ENCODE results near the gene LRFN2.

Gene LRFN2

DNA sequence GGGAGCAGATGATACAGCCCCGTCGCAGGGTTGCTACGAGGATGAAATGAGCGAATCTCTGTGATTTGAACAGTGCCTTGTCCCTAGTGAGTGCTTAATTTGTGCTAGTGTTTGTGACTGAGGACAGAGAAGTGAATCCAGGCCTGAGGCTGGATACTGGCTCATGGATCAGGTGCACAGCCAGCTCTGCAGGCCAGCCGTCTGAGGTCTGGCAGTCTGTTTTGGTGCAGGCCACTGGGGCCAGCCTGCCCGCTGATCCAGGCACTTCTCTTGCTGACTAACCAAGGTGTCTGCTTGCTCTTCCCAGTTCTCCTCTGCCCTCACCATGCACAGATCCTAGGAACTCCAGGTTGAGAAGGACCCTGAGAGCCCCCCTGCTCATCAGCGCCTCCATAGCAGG lies 181.0 kb downstream of the LRFN2 start:
- ChIA-PET POLR2A (ENCODE audit: low non-redundant PET) (no interaction called here), CTCF (no interaction called here)
- H3K27ac ChIP-seq, result no peak overlapping the region
- TF ChIP-seq, protein P1, sequence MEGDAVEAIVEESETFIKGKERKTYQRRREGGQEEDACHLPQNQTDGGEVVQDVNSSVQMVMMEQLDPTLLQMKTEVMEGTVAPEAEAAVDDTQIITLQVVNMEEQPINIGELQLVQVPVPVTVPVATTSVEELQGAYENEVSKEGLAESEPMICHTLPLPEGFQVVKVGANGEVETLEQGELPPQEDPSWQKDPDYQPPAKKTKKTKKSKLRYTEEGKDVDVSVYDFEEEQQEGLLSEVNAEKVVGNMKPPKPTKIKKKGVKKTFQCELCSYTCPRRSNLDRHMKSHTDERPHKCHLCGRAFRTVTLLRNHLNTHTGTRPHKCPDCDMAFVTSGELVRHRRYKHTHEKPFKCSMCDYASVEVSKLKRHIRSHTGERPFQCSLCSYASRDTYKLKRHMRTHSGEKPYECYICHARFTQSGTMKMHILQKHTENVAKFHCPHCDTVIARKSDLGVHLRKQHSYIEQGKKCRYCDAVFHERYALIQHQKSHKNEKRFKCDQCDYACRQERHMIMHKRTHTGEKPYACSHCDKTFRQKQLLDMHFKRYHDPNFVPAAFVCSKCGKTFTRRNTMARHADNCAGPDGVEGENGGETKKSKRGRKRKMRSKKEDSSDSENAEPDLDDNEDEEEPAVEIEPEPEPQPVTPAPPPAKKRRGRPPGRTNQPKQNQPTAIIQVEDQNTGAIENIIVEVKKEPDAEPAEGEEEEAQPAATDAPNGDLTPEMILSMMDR (conservative IDR thresholded peaks at IDR 0.05; ENCODE audit: low read depth), result no peak
- DNase-seq (ENCODE audit: low spot score), result no peak

DNA sequence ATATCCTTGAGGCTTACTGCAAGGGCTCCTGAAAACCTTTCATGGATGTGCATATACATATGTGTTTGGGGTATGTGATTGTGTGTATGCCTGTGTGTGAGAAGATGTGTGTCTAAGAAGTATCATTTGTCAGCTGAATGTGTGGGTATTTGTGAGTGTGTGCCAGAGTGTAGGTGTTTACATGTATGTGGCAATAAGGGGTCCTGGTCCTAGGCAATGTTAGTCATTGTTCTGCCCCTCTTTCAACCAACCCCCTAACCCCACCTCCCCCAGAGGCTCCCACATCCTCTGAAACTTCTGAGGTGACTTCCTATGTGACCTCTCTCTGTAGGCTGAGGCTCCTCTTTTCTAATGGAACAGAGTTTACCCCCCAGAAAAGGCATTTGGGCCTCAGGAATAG lies 186.4 kb downstream of the LRFN2 start:
- H3K27ac ChIP-seq, result no peak overlapping the region
- DNase-seq (ENCODE audit: low spot score), result no peak
- CTCF ChIA-PET, result no interaction called here
- POLR2A ChIA-PET (ENCODE audit: low non-redundant PET), result no interaction called here
- TF ChIP-seq, protein P1 (conservative IDR thresholded peaks at IDR 0.05; ENCODE audit: low read depth), result no peak

DNA sequence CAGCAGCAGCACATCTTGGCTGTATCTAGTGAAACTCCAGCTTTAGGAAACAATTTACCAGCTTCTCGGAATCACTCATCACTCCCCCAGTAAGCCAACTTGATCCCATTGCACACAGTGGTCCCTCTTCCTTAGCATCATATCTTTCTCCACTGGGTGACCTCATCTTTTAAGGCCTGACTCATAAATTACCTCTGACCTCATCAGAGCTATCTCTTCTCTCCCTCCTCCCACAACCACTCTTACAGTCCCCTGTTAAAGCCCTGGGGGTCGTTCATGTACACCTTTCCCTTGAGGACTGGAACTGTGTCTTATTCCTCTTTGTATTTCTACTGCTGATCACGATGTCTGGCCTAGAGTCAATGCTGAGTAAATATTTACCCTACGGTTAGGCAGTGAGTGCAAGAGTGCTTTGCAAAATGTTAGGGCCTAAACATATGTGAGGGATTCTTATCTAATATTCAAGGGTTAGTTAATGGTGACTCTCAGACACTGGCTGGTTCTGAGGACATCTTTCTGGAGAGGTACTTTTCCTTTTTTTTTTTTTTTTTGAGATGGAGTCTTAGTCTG lies 187.2 kb downstream of the LRFN2 start:
- DNase-seq (ENCODE audit: low spot score), result no peak
- CTCF ChIA-PET, result no interaction called here
- POLR2A ChIA-PET (ENCODE audit: low non-redundant PET), result no interaction called here
- TF ChIP-seq, protein P1 (conservative IDR thresholded peaks at IDR 0.05; ENCODE audit: low read depth), result no peak
- H3K27ac ChIP-seq, result no peak overlapping the region

DNA sequence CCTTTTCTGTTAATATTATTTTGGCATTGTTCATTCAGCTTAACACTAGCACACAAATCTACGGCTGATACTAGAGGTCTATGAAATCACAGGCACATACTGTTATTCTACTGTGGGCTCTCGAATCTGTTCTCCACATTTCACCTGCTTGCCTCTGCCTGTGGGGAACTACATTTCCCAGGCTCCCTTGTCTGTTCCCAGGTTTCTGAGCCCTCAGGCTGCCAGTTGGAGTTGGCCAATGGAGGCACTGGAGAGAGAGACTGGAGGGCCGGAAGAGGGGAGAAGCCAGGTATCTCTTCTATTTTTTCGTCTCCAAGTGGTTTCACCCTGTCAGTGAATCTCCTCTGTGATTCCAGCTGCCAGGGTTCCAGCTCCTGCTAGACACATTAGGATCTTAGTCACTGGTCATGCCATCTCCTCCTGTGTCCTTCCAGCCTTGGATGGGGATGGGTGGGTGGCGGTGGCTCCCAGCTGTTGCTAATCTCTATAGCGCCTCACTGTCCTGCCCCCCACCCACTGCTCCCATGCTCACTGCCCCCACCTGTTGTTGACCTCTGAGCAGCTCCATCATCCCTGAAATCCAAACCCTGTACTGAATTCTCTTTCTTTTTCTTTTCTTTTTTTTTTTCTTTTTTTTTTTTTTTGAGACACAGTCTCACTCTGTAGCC lies 188.2 kb downstream of the LRFN2 start:
- CTCF ChIA-PET, result no interaction called here
- POLR2A ChIA-PET (ENCODE audit: low non-redundant PET), result no interaction called here
- DNase-seq (ENCODE audit: low spot score), result no peak
- TF ChIP-seq, protein P1 (conservative IDR thresholded peaks at IDR 0.05; ENCODE audit: low read depth), result no peak
- no peak overlapping the region for H3K27ac ChIP-seq

DNA sequence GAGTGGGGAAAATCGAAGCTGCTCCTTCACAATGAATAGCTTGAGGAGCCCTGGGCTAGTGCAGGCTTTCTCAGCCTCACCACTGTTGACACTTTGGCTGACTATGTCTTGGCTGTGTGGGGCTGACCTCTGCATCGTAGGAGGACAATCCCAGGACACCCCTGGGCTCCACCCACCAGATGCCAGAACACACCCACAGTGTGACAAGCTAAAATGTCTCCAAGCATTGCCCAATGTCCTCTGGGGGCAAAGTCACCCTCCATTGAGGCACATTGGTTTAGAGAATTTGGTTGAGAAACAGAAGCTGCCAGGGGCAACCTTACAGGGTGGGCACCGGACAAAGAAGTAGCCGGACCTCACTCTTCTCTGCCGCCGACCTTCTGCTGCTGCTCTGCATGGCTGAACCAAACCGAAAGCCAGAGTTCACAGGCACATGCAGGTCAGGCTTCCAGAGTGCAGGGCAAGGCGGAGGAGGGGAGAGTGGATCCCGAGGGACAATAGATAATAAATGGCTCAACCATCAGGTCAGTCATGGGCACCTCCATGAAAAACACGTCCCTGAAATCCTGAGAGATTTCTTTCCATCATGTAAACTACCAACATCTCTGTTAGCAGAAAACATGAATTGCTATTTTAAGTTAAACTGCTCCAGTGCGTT lies 189.0 kb downstream of the LRFN2 start:
- ChIA-PET CTCF (no interaction called here), POLR2A (ENCODE audit: low non-redundant PET) (no interaction called here)
- H3K27ac ChIP-seq, result no peak overlapping the region

DNA sequence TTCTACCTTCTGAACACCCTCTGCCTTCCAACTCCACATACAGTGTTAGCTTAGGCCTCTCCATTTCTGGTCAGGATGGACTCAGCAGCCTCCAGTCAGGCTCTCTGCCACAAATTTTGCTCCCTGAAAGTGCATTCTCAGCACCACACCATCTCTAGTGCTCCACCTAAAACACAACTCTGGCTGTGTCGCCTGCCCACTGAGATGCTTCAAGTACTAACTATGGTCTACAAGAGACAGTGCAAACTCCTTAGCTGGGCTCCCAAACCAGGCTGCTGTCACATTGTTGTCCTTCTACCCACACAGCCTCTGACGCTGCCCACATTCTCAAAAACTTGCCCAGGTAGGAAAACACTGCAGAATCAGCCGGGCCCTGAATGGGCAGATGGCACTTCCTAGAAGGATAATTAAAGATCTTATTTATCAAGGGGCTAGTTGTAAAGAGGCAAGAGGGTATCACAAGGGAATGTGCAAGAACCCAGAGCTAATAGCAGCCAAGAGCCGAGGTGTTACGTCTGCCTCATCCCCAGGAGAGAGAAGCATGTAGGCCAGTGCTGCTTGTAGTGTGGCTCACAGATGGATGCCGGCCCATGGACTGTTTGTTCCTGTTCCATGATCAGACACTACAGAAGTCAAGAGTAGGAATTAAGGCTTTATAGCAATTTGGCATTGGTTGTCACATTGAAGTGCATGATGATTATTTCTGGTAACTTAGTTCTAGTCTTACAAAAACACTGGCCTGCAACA lies 189.7 kb downstream of the LRFN2 start:
- TF ChIP-seq, protein P1 (conservative IDR thresholded peaks at IDR 0.05; ENCODE audit: low read depth), result no peak
- POLR2A ChIA-PET (ENCODE audit: low non-redundant PET), result no interaction called here
- H3K27ac ChIP-seq, result no peak overlapping the region
- DNase-seq (ENCODE audit: low spot score), result no peak
- CTCF ChIA-PET, result interaction anchor here (0.6 kb wide), 1 partner anchor 295 kb away, joined by 3 read pairs; no protein-coding TSS in a partner anchor

More for the DNA sequence above, 189.0 kb downstream of the LRFN2 start:
- TF ChIP-seq, protein P1 (conservative IDR thresholded peaks at IDR 0.05; ENCODE audit: low read depth), result no peak
- DNase-seq (ENCODE audit: low spot score), result no peak
